ENCODE results near the gene HBS1L.

GRCh38 chr6:134925800-134926199, 128.8 kb downstream of the HBS1L start:
- TF ChIP-seq, protein P1, sequence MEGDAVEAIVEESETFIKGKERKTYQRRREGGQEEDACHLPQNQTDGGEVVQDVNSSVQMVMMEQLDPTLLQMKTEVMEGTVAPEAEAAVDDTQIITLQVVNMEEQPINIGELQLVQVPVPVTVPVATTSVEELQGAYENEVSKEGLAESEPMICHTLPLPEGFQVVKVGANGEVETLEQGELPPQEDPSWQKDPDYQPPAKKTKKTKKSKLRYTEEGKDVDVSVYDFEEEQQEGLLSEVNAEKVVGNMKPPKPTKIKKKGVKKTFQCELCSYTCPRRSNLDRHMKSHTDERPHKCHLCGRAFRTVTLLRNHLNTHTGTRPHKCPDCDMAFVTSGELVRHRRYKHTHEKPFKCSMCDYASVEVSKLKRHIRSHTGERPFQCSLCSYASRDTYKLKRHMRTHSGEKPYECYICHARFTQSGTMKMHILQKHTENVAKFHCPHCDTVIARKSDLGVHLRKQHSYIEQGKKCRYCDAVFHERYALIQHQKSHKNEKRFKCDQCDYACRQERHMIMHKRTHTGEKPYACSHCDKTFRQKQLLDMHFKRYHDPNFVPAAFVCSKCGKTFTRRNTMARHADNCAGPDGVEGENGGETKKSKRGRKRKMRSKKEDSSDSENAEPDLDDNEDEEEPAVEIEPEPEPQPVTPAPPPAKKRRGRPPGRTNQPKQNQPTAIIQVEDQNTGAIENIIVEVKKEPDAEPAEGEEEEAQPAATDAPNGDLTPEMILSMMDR (IDR thresholded peaks at IDR 0.05 in 2 of 3, conservative IDR thresholded peaks at IDR 0.05 in 1 of 3; ENCODE audit: borderline replicate concordance in 1 of 3, insufficient read depth in 1 of 3, low read depth in 2 of 3, low read length in 2 of 3) = no peak
- no peak for TF ChIP-seq POLR2AphosphoS5 (IDR thresholded peaks at IDR 0.05; ENCODE audit: low read depth, low read length)
- TF ChIP-seq ZNF274 (IDR thresholded peaks at IDR 0.05; ENCODE audit: low read depth, low read length) = no peak
- TF ChIP-seq YY1 (IDR thresholded peaks at IDR 0.05; ENCODE audit: extremely low read depth, insufficient replicate concordance, low read depth, low read length) = no peak
- TF ChIP-seq, protein P2, sequence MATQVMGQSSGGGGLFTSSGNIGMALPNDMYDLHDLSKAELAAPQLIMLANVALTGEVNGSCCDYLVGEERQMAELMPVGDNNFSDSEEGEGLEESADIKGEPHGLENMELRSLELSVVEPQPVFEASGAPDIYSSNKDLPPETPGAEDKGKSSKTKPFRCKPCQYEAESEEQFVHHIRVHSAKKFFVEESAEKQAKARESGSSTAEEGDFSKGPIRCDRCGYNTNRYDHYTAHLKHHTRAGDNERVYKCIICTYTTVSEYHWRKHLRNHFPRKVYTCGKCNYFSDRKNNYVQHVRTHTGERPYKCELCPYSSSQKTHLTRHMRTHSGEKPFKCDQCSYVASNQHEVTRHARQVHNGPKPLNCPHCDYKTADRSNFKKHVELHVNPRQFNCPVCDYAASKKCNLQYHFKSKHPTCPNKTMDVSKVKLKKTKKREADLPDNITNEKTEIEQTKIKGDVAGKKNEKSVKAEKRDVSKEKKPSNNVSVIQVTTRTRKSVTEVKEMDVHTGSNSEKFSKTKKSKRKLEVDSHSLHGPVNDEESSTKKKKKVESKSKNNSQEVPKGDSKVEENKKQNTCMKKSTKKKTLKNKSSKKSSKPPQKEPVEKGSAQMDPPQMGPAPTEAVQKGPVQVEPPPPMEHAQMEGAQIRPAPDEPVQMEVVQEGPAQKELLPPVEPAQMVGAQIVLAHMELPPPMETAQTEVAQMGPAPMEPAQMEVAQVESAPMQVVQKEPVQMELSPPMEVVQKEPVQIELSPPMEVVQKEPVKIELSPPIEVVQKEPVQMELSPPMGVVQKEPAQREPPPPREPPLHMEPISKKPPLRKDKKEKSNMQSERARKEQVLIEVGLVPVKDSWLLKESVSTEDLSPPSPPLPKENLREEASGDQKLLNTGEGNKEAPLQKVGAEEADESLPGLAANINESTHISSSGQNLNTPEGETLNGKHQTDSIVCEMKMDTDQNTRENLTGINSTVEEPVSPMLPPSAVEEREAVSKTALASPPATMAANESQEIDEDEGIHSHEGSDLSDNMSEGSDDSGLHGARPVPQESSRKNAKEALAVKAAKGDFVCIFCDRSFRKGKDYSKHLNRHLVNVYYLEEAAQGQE (IDR thresholded peaks at IDR 0.05; ENCODE audit: low read depth) = no peak
- no peak for TF ChIP-seq CEBPB (IDR thresholded peaks at IDR 0.05; ENCODE audit: low read depth)
